ENCODE measurements around the gene RGS9.

The RGS9 gene

DNA sequence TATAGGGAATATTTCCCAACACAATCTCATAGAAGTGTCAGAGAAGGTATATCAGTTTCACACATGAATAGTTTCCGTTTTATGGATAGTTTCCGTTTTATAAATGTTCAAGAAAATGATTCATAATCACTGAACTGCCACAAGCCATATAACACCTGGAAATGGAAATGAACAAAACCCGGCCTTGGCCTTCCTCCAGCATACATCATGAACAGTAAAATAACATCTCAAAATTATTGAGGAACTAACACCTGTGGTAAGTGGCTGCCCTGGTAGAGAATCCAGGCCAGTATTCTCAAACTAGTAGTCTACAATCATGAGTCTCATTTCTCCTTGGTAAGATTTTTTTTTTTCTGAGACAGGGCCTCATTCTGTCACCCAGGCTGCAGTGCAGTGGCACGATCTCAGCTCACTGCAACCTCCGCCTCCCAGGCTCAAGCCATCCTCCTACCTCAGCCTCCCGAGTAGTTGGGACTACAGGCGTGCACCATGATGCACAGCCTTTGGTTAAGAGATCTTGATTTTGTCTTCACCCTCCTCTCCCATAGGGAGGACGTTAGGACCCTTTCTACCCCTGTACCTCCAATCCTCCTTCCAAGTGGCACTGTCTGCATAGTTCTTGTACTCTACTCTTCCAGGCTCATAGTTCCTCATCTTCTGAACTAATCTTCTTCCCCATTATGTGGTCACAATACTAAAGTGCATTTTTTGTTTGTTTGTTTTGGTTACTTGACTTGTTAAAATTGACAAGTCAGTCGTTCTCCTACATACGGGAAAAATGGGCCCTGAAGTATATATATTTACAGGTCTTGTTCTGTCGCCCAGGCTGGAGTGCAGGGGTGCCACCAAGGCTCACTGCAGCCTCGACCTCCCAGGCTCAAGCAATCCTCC, 15.0 kb upstream of the RGS9 start:
- Histone ChIP-seq H2AFZ (peak overlapping the region; percentile 93), H3K9me3 (ENCODE audit: control insufficient read depth, low read length) (no peaks in the 10 kb centered on the region), H3K27ac (peak overlapping the region; percentile 7), H3K36me3 (ENCODE audit: control insufficient read depth, insufficient read depth, low read length) (no peaks in the 10 kb centered on the region), H3K4me3 (ENCODE audit: low read depth, low read length) (no peak overlapping the region), H3K4me2 (ENCODE audit: low read length) (no peak overlapping the region), H3K79me2 (no peaks in the 10 kb centered on the region), H3K4me1 (peaks cover 3% of the 10 kb centered on the region), H3K27me3 (ENCODE audit: control insufficient read depth, insufficient read depth, low read length) (no peaks in the 10 kb centered on the region), H3K9ac (no peak overlapping the region)
- TF ChIP-seq, protein P1, sequence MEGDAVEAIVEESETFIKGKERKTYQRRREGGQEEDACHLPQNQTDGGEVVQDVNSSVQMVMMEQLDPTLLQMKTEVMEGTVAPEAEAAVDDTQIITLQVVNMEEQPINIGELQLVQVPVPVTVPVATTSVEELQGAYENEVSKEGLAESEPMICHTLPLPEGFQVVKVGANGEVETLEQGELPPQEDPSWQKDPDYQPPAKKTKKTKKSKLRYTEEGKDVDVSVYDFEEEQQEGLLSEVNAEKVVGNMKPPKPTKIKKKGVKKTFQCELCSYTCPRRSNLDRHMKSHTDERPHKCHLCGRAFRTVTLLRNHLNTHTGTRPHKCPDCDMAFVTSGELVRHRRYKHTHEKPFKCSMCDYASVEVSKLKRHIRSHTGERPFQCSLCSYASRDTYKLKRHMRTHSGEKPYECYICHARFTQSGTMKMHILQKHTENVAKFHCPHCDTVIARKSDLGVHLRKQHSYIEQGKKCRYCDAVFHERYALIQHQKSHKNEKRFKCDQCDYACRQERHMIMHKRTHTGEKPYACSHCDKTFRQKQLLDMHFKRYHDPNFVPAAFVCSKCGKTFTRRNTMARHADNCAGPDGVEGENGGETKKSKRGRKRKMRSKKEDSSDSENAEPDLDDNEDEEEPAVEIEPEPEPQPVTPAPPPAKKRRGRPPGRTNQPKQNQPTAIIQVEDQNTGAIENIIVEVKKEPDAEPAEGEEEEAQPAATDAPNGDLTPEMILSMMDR (IDR thresholded peaks at IDR 0.05), result no peak

DNA sequence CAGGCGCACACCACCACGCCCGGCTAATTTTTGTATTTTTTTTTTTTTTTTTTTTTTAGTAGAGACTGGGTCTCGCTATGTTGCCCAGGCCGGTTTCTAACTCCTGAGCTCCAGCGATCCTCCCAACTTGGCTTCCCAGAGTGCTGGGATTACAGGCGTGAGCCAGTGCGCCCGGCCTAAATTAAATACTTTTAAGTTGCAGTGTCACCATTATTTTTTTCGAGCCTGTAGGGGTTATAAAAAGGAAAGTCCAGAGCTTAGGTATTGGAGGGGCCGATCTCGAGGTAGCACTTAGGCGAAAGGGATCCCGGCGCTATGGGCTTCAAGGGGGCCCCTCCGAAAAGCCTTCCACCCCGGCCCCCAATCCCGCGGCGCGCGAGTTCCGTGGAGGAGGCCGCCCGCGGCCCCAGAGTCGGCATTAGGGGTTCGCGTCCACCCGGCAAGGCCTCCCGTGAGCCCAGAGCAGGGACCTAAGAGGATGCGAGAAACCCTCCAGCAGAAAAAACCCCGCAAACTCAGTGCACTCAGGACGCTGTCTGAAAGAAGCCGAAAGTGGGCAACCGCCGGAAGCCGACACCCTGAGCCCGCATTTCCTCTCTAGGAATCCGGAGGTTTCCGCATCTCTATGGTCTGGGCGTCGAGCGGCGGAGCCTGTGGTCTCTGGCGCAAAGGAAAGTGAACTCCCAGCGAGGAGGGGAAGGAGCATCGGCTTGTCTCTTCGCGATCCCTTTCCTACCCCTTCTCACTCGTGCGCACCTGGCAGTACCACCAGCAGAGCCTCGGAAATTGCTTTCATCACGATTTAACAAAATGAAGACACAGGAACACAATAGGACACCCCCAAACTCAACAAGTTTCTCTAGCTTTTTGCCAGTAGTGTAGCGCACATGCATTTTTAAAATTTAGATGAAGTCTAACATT, 14.1 kb upstream of the RGS9 start:
- Histone ChIP-seq H3K4me3 (ENCODE audit: low read depth, low read length) (peak overlapping the region; percentile 56), H3K9ac (no peak overlapping the region), H2AFZ (peak overlapping the region; percentile 93), H3K4me1 (peaks cover 3% of the 10 kb centered on the region), H3K27me3 (ENCODE audit: control insufficient read depth, insufficient read depth, low read length) (no peaks in the 10 kb centered on the region), H3K36me3 (ENCODE audit: control insufficient read depth, insufficient read depth, low read length) (no peaks in the 10 kb centered on the region), H3K9me3 (ENCODE audit: control insufficient read depth, low read length) (no peaks in the 10 kb centered on the region), H3K27ac (peak overlapping the region; percentile 59), H3K79me2 (no peaks in the 10 kb centered on the region), H3K4me2 (ENCODE audit: low read length) (peak overlapping the region; percentile 62)
- TF ChIP-seq, protein P1 (IDR thresholded peaks at IDR 0.05), result no peak

DNA sequence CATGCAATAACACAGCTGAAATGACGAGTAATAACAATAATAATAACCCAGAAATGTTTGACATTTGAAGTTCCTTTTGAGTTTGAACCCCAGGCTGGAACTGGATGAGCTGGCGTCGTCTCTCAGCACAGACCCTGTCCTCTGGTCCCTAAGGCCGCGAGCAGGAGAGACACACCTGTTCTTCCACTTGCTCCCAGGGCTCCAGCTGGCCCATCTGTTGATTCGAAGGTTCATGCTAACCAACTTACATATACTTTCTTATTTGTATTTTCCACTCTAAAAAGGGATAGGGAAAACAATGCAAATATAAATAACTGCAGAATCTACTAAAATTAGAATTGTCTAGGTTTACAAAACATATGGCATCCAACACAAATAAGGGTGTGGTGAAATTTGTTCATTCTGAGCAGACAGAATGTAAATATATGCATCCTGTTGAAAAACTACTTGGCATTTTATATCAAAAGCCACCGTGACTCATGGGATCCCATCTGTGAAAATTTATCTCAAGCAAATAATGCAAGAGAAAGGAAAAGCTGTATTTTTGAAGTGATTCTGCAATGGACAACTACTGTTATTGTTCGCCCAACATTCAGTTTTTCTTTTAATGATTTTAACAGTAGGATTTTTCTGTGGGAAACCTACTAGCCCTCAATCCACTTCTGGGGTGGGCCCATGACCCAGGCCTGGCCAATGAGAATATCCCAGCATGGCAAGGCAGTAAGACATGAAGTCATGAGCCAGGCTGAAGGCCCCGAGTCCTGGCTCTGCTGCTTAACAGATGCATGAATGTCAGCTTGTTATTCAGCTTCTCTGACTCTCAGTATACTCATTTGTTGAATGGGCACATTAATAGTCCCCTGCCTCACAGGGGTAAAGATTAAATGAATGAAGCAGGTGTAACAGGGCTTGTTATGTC, 13.2 kb upstream of the RGS9 start:
- peak overlapping the region; percentile 56 for H3K4me3 ChIP-seq (ENCODE audit: low read depth, low read length)
- H3K9ac ChIP-seq, result no peak overlapping the region
- peak overlapping the region; percentile 93 for H2AFZ ChIP-seq
- TF ChIP-seq, protein P1 (IDR thresholded peaks at IDR 0.05), result no peak
- peak overlapping the region; percentile 62 for H3K4me2 ChIP-seq (ENCODE audit: low read length)
- peak overlapping the region; percentile 59 for H3K27ac ChIP-seq
- no peaks in the 10 kb centered on the region for H3K9me3 ChIP-seq (ENCODE audit: control insufficient read depth, low read length)
- H3K4me1 ChIP-seq, result peaks cover 3% of the 10 kb centered on the region
- H3K79me2 ChIP-seq, result no peaks in the 10 kb centered on the region
- no peaks in the 10 kb centered on the region for H3K27me3 ChIP-seq (ENCODE audit: control insufficient read depth, insufficient read depth, low read length)
- no peaks in the 10 kb centered on the region for H3K36me3 ChIP-seq (ENCODE audit: control insufficient read depth, insufficient read depth, low read length)

DNA sequence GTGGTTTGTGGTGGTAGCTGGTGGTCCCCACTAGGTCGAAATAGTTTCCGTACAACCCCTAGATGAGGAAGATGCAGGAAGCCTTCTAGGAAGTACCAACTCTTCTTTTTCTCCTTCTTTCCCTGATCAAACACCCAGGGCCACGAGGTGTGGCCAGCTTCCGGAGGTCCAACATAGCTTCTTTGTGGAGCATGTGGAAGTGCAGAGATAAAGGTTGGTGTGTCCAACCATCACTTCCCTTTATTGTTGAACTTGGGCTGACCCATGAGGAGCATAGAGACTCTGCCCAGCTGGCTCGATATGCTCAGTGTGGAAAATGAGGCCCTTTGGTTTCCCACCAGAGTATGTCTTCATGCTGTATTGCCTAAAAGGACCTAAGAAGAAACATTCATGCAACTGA, 6.3 kb upstream of the RGS9 start:
- Histone ChIP-seq H3K27me3 (ENCODE audit: control insufficient read depth, insufficient read depth, low read length) (no peaks in the 10 kb centered on the region), H3K4me3 (ENCODE audit: low read depth, low read length) (no peak overlapping the region), H3K27ac (no peak overlapping the region), H3K9ac (no peak overlapping the region), H3K36me3 (ENCODE audit: control insufficient read depth, insufficient read depth, low read length) (no peaks in the 10 kb centered on the region), H3K4me1 (no peaks in the 10 kb centered on the region), H2AFZ (no peak overlapping the region), H3K9me3 (ENCODE audit: control insufficient read depth, low read length) (no peaks in the 10 kb centered on the region), H3K4me2 (ENCODE audit: low read length) (no peak overlapping the region), H3K79me2 (no peaks in the 10 kb centered on the region)
- TF ChIP-seq, protein P1 (IDR thresholded peaks at IDR 0.05), result no peak

All from parathyroid adenoma (tissue), 2 donors.